ENCODE measurements around the gene DCST1. TPM values are rescaled to one million over a fixed set of nuclear protein-coding genes. Genes with fewer than 3 reads are reported as not detected.

DCST1 gene
- polyA plus RNA-seq, 3 donors, result 0.05 TPM; not detected in 2

GRCh38 chr1:155032886-155033285 is 738 bp upstream of the DCST1 start:
- Histone ChIP-seq H3K36me3 (replicated peaks in 1 of 2; ENCODE audit: control insufficient read depth in 1 of 2, insufficient read depth in 2 of 2, low read length in 2 of 2) (no peaks in the 10 kb centered on the region), H3K4me2 (replicated peaks; ENCODE audit: extremely low read depth, low read length, poor library complexity, severe bottlenecking) (no peak overlapping the region), H3K4me1 (ENCODE audit: control insufficient read depth in 1 of 2, insufficient read depth in 2 of 2, low read length in 2 of 2) (peaks cover 28 to 31% of the 10 kb centered on the region in 2 donors), H2AFZ (ENCODE audit: insufficient read depth, low read depth, low read length, poor library complexity, severe bottlenecking) (no peak overlapping the region), H3K9ac (ENCODE audit: insufficient read depth, low read length, poor library complexity, severe bottlenecking) (no peak overlapping the region), H4K20me1 (ENCODE audit: insufficient read depth, low read length) (no peaks in the 10 kb centered on the region), H3K27me3 (ENCODE audit: control insufficient read depth in 2 of 2, insufficient read depth in 2 of 2, low read length in 2 of 2) (no peaks in the 10 kb centered on the region), H3K9me3 (replicated peaks in 1 of 2; ENCODE audit: control insufficient read depth in 1 of 2, insufficient read depth in 1 of 2, low read length in 2 of 2) (no peaks in the 10 kb centered on the region), H3K27ac (ENCODE audit: low read depth in 1 of 2, low read length in 2 of 2) (no peak overlapping the region), H3K79me2 (ENCODE audit: insufficient read depth, low read length) (no peaks in the 10 kb centered on the region), H3K4me3 (replicated peaks in 1 of 3; ENCODE audit: low read depth in 2 of 3, low read length in 3 of 3) (no peak overlapping the region)
- H3K4me3 Mint-ChIP-seq, result peak overlapping the region in 1 of 2 donors; percentile 15
- intact Hi-C loops (cut with micrococcal nuclease), result no loop called here
- WGBS (ENCODE audit: insufficient coverage), result 93% methylated on average over 9 of the region's 12 CpGs
- H3K36me3 Mint-ChIP-seq, result peaks cover 0 to 3% of the 10 kb centered on the region in 2 donors
- TF ChIP-seq CTCF (IDR thresholded peaks at IDR 0.05), result no peak
- DNase-seq, result no peak
- peaks cover 34% of the 10 kb centered on the region for H3K4me1 Mint-ChIP-seq
- H3K27ac Mint-ChIP-seq, result no peak overlapping the region
- peaks cover 4 to 10% (median 5%) of the 10 kb centered on the region in 3 donors for H3K27me3 Mint-ChIP-seq (ENCODE audit: low read depth in 3 of 3)
- H3K9me3 Mint-ChIP-seq, result peaks cover 0 to 1% (median 0%) of the 10 kb centered on the region in 7 donors

DNA sequence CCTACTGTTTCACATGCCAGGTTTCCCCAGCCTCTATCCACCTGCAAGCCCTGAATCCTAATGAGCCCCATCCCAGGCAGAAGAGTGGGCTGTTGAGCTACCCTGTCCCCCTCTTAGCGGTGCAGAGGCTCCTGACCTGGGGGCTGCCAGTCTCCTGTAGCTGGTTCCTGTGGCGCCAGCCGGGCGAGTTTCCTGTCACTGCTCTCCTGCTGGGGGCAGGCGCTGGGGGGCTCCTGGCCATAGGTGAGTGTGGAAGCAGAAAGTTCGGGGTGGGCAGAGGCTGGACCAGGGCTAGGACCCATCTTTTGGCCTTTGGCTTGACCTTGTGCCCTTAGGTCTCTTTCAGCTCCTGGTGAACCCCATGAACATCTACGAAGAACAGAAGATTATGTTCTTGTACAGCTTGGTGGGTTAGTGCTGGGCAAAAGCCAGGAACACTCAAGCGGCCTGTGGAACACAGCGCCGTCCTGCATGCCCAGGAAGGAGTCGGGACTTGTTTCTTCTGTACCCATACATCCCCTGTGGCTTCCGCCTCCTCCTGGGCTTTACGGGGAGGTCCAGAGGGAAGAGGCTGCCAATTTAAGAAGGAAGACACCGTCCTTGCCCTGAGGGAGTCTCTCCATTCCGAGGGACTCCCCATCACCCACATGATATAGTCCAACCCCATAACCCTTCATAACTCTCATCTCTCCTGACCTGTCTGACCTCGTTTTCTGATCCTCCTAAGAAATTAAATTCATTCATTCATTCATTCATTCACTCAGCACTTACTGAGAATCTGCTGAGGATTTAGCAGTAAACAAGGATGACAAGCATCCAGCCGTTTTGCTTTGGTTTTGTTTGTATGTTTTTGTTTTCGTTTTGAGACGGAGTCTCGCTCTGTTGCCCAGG is 939 bp downstream of the DCST1 start:
- 79% methylated on average over 14 of the region's 20 CpGs for WGBS (ENCODE audit: insufficient coverage)
- no peaks in the 10 kb centered on the region for H3K79me2 ChIP-seq (ENCODE audit: insufficient read depth, low read length)
- intact Hi-C loops (cut with micrococcal nuclease), result no loop called here
- H3K36me3 ChIP-seq (replicated peaks in 1 of 2; ENCODE audit: control insufficient read depth in 1 of 2, insufficient read depth in 2 of 2, low read length in 2 of 2), result no peaks in the 10 kb centered on the region
- H3K27me3 ChIP-seq (ENCODE audit: control insufficient read depth in 2 of 2, insufficient read depth in 2 of 2, low read length in 2 of 2), result no peaks in the 10 kb centered on the region
- no peaks in the 10 kb centered on the region for H3K36me3 Mint-ChIP-seq
- H3K27me3 Mint-ChIP-seq (ENCODE audit: low read depth in 3 of 3), result peaks cover 10 to 18% (median 12%) of the 10 kb centered on the region in 3 donors
- TF ChIP-seq CTCF (IDR thresholded peaks at IDR 0.05), result no peak
- H3K27ac ChIP-seq (ENCODE audit: low read depth in 1 of 2, low read length in 2 of 2), result no peak overlapping the region
- no peak overlapping the region for H3K4me3 Mint-ChIP-seq
- no peak for DNase-seq
- H3K9ac ChIP-seq (ENCODE audit: insufficient read depth, low read length, poor library complexity, severe bottlenecking), result no peak overlapping the region
- H2AFZ ChIP-seq (ENCODE audit: insufficient read depth, low read depth, low read length, poor library complexity, severe bottlenecking), result no peak overlapping the region
- H3K9me3 Mint-ChIP-seq, result peaks cover 0 to 1% (median 0%) of the 10 kb centered on the region in 7 donors
- no peak overlapping the region for H3K4me3 ChIP-seq (replicated peaks in 1 of 3; ENCODE audit: low read depth in 2 of 3, low read length in 3 of 3)
- no peaks in the 10 kb centered on the region for H4K20me1 ChIP-seq (ENCODE audit: insufficient read depth, low read length)
- peaks cover 26 to 28% of the 10 kb centered on the region in 2 donors for H3K4me1 ChIP-seq (ENCODE audit: control insufficient read depth in 1 of 2, insufficient read depth in 2 of 2, low read length in 2 of 2)
- H3K27ac Mint-ChIP-seq, result no peak overlapping the region
- H3K4me2 ChIP-seq (replicated peaks; ENCODE audit: extremely low read depth, low read length, poor library complexity, severe bottlenecking), result no peak overlapping the region
- H3K9me3 ChIP-seq (replicated peaks in 1 of 2; ENCODE audit: control insufficient read depth in 1 of 2, insufficient read depth in 1 of 2, low read length in 2 of 2), result no peaks in the 10 kb centered on the region
- H3K4me1 Mint-ChIP-seq, result peaks cover 33% of the 10 kb centered on the region

Measured in CD14-positive monocyte (primary cell).